ENCODE data around the gene DOC2A.
"Not testable (repeated sequence)": the region's sequence is repeated elsewhere in the genome, so short reads cannot be mapped to it uniquely, and the experiment has no call there.

DOC2A gene

GRCh38 chr16:30017277-30017656 lies 6.4 kb upstream of the DOC2A start:
- no peak for TF ChIP-seq CTCF (IDR thresholded peaks at IDR 0.05; ENCODE audit: low read depth, low read length)
- DNase-seq (ENCODE audit: extremely low read depth, low read depth) = no peak

- no peak for DNase-seq (ENCODE audit: extremely low read depth, low read depth)
- no peak for TF ChIP-seq CTCF (IDR thresholded peaks at IDR 0.05; ENCODE audit: low read depth, low read length)
These were observed 5.9 kb upstream of the DOC2A start for GRCh38 chr16:30016555-30017276.

- not testable (repeated sequence) for DNase-seq (ENCODE audit: extremely low read depth, low read depth)
These were observed 4.6 kb upstream of the DOC2A start for GRCh38 chr16:30015450-30015849.

GRCh38 chr16:30012598-30012997 lies 1.8 kb upstream of the DOC2A start:
- DNase-seq (ENCODE audit: extremely low read depth, low read depth) = not testable (repeated sequence)

GRCh38 chr16:30011714-30012504 lies 1.1 kb upstream of the DOC2A start:
- TF ChIP-seq CTCF (IDR thresholded peaks at IDR 0.05; ENCODE audit: low read depth, low read length) = no peak
- DNase-seq (ENCODE audit: extremely low read depth, low read depth) = no peak

GRCh38 chr16:30009990-30010843 lies 610 bp downstream of the DOC2A start:
- DNase-seq (ENCODE audit: extremely low read depth, low read depth) = no peak
- TF ChIP-seq CTCF (IDR thresholded peaks at IDR 0.05; ENCODE audit: low read depth, low read length) = no peak

- DNase-seq (ENCODE audit: extremely low read depth, low read depth) = no peak
- TF ChIP-seq CTCF (IDR thresholded peaks at IDR 0.05; ENCODE audit: low read depth, low read length) = no peak
These were observed 1.6 kb downstream of the DOC2A start for GRCh38 chr16:30009085-30009862.
